NCI-H82 (cell line): ENCODE data around the gene GRK3.
A peak's percentile ranks its signal among the peaks of the same experiment; 100 is the strongest.

Experiments
- DNase-seq: peaks from one replicate; lab custom pipeline; 2025; lab: John Stamatoyannopoulos, UW

Gene GRK3

GRCh38 chr22:25626624-25626990 is 62.1 kb downstream of the GRK3 start:
- peak; percentile 41 for DNase-seq

DNA sequence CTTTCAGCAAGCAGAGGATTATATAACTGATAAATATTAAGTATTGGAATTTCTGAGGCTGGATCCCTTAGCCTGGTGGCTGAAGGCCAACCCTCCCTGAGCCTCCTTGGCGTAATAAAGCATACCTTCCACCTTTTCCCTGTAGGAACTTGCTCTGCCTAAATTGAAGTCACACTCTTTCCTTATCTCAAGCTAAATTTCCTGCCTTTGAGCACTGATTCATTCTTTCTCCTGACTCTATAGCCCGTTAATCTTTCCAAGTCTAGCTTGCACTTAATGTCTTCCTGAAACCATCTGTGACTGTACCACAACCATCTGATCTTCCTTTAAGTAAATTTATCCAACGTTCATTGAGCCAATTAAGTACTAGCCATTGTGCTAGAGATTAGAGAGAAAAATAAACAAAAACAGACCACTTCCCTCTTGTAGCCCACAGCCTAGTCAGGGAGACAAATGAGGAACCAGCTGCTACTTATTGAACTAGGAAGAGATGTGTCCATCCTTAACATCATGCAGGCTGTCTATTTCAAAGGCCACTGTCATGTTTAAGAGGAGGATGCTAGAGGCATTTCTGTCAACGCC is 62.9 kb downstream of the GRK3 start:
- peak; percentile 96 for DNase-seq

DNA sequence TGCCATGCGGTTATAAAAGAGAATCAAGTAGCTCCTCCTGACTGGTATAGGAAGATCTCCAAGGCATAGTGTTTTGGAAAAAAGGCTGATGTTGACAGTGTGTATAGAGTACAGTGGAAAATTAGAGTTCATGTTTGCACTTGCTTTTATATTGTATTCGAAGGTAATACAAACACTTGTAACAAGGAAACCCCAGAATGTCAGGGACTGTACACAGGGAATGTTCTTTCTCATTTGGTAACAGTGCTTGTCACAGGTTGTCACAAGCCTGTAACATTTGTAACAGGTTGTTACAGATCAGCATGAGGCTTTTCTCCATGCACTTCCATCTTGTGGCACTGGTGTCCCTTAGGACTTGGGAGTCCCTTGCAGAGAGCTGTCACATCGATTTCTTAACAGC is 64.0 kb downstream of the GRK3 start:
- DNase-seq, result no peak

- peak; percentile 84 for DNase-seq
These were observed 65.1 kb downstream of the GRK3 start for GRCh38 chr22:25629613-25630012.

- no peak for DNase-seq
These were observed 66.0 kb downstream of the GRK3 start for GRCh38 chr22:25630447-25630846.

- no peak for DNase-seq
These were observed 71.8 kb downstream of the GRK3 start for GRCh38 chr22:25636323-25636722.

- DNase-seq, result peak; percentile 14
These were observed 72.6 kb downstream of the GRK3 start for GRCh38 chr22:25637032-25637431.

DNA sequence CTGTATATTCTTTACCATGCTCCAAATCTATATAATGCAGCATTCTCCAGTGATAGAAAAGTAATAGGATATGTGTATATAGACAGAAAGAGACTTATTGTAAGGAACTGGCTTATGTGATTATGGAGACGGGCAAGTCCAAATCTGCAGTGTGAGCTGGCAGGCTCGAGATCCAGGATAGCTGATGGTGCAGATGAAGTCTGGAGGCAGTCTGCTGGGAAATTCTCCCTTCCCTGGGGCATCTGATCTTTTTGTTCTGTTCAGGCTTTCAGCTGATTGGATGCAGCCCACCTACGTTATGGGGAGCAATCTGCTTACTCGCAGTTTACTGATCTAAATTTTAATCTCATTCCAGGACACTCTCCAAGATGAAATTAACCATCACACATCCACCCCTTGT is 73.2 kb downstream of the GRK3 start:
- no peak for DNase-seq

GRCh38 chr22:25638638-25639037 is 74.2 kb downstream of the GRK3 start:
- no peak for DNase-seq

GRCh38 chr22:25641650-25642049 is 77.2 kb downstream of the GRK3 start:
- no peak for DNase-seq

DNA sequence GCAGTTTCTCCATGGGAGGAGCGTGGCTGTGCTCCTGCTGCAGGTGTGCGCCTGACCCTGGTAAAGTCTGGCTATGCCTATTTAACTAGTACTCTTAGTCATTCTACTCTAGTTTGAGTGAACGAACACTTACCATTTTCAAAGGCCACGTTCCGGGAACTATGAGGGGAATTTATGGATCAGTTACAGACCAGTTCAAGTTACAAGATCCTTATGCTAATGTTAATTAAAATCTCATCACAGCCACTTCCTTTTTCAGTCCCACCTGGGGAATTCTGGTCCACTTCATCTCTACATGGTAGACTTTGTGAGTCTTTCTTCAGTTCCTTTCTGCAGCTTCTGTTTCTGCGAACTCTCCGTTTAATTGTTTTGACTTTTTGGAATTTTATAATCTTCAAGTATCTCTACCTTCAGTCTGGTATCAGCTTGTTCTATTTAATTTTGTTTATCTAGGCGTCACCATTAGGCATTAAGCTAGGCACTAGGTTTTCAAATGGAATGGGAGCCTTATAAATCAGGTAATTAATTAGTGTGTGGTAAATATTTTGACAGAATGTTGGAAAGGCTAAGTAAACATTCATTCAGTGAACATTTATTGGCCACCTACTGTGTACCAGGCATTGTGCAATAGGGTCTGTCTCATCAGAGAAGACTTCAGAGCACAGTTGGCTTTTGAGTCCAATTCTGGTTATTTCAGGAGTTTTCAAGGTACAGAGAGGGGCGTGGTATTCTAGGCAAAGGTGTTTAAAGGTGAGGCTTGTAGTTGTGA is 78.9 kb downstream of the GRK3 start:
- DNase-seq, result no peak

DNA sequence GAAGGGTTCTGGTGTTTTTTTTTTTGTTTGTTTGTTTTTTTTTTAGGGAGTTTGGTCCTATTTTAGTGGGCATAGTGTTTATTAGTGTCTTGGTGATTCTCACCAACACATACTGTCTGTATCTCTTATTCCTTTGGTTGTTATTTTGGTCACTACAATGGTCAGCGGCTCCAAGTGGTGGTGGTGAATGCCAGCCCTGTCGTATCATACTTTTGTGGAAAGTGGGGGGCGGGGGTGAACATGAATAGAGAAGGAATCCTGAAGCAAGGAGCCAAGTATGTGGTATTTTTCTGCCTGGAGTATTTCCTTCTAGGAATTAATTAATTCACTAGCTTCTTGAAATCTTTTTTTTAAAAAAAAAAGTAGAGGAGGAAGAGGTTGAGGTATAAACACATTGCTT is 79.6 kb downstream of the GRK3 start:
- DNase-seq, result no peak

DNA sequence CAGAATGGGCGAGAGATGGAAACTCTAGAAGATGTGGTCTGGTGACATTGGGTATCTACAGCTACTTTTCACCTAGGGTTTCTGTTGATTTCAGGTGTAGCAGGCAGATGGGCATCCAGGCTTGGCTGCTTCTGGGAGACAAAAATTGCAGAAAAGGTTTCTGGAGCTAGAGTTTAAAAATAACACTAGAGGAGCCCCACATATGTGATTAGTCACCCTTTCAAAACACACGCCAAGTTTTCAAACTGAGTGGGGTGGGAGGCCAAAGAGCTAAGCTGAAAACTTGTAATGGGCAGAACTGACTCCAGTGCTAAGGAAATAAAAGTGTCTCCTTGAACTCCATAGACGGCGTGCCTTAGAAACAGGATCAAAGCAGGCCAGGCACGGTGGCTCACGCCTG is 80.8 kb downstream of the GRK3 start:
- no peak for DNase-seq

DNA sequence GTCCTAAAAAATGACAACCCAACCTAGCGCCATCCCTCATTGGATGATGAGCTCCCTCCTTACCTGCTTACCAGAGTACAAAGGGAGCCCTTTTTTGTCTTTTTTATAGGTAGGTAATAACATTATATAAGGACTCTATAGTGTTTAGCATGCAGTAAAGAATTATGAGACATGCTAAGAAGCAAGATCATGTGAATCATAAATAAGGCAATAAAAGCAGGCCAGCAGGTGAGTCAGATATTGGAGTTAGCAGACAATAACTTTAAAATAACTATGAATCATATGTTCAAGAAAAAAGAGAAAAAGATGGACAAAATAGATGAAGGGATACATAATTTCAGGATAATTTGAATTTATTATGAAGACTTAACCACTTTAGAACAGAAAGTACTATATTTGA is 81.5 kb downstream of the GRK3 start:
- no peak for DNase-seq

- no peak for DNase-seq
These were observed 86.4 kb downstream of the GRK3 start for GRCh38 chr22:25650833-25651232.

DNA sequence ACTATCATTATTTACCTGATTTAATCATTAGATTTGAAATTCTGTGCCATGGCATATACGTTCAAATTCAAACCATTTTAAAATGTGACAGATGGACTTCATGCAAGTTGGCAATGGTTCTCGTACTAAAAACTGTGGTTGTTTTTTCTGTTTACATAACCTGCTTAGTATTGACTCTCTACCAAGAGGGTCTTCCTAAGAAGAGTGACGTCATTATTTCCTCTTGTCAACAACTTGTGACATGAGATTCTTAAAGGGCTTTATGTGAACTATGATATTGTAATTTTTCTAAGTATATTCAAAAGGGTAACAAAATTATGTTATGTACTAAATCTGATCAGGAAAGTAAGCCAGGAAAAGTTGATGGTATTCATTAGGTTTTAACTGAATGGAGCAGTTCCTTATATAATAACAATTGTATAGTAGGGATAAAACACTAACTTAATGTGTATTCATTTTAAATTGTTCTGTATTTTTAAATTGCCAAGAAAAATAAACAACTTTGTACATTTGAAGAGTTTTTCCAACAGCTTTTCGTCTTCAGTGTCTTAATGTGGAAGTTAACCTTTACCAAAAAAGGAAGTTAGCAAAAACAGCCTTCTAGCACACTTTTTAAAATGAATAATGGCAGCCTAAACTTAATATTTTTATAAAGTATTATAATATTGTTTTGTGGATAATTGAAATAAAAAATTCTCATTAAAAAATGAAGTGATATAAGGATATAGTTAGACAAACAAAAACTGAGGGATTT is 87.0 kb downstream of the GRK3 start:
- no peak for DNase-seq

DNA sequence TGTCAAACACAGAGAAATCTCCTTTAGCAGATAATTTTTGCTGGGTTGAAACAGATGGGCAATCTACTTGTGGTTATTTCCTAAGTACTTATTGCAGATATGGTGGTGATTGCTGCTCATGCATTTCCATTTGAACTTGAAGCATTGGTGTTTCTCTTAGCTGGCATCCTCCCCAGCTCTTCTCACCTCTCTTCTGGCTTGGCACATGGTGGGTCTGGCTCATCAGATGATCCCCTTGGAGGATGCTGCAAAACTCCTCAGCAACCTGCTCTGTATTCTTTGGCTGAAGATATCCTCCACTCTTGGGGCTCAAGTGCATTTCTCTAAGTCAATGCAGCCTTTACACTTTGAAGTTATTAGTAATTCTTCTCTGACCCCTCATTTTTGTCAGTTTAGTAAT is 90.2 kb downstream of the GRK3 start:
- no peak for DNase-seq

GRCh38 chr22:25655371-25655935 is 91.0 kb downstream of the GRK3 start:
- DNase-seq, result no peak

DNA sequence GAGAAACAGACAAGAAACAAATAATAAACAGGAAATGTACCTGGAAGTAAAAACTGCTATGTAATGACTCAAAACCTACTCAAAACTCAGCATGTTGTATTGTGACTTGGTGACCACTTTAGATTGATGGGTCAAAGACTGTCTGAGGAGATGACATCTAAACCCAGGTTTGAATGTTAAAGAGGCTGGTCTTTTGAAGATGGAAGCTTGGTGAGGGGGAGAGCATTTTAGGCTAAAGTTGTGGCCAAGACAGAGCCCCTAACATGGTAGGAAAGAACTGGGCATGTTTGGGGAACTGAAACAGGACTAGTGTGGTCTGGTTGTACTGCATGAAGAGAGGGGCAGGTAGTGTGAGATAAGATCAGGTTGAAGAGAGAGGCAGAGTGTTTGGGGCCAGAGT is 92.2 kb downstream of the GRK3 start:
- DNase-seq, result no peak

GRCh38 chr22:25658633-25659032 is 94.2 kb downstream of the GRK3 start:
- DNase-seq, result no peak

DNA sequence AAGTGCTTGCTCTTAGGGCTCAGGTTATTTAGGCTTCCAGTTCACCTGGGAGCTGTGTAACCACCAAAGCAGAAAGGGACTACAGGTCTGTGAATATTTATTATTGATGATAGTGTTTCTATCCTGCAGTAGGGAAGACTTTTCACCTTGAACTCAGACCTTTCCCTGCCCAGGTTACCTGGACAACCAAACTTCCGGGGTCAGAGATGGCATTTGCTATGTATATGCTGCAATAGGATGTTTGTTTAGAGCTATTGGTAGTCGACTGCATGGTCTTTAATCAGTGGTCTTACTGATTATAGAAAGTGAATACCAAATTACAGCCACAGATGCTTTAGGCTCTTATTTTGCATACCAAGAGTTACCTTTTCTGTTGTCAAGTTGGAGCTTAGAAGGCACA is 94.9 kb downstream of the GRK3 start:
- DNase-seq, result no peak

- no peak for DNase-seq
These were observed 95.9 kb downstream of the GRK3 start for GRCh38 chr22:25660336-25660735.

DNA sequence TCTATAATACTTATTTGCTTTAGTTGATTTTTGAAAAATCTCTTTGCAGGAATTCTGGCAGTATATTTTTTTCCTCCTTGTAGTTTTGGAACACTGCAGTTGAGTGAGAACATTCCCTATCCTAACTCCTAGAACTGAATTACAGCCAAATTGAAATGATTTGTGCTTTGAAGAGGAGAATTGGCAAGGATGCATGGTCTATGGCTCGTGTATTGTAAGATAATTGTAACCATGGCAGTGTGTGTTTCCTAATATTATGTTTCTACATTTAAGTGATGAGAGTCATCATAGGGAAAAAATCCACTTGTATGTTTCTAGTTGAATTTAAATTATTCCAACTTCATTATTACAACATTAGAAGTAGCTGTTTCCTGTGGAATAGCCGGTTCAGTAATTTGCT is 96.6 kb downstream of the GRK3 start:
- no peak for DNase-seq
